A673 (cell line): ENCODE data around the gene SMYD3. TPM values are rescaled to one million over a fixed set of nuclear protein-coding genes. Genes with fewer than 3 reads are reported as not detected.

Source experiments
- BruUV-seq: library from RNA; stranded (reverse); fragments of 400-500 nt; replicated peaks from 2 replicates; lab custom pipeline; 2021; lab: Mats Ljungman, UMichigan
- CTCF ChIA-PET: fragments of 300-600 bp; sonication (Branson Sonifier 250); formaldehyde crosslinking; loops from one replicate; lab custom pipeline; 2022; ENCODE audit warnings: antibody characterized with exemption; lab: Charles Lee
- POLR2A ChIA-PET: fragments of 300-600 bp; sonication (Branson Sonifier 250); formaldehyde crosslinking; loops from one replicate; lab custom pipeline; 2022; ENCODE audit warnings: antibody characterized with exemption; ENCODE audit not compliant: low non-redundant PET; lab: Charles Lee
- DNase-seq: peaks from one replicate; pipeline ENCODE4 v3.0.0-alpha.2; 2015; ENCODE audit warnings: low spot score
- H3K27ac ChIP-seq: fragments of 200-600 bp; sonication (generic); 2 replicates; pipeline ENCODE4 v1.5.1; 2016; ENCODE audit warnings: mixed run types, low read depth, mild to moderate bottlenecking, mixed read lengths, antibody characterized with exemption, low read length; ENCODE audit not compliant: poor library complexity, severe bottlenecking
- H3K27me3 ChIP-seq: fragments of 200-600 bp; sonication (generic); replicated peaks from 2 replicates; pipeline ENCODE4 v1.6.1; 2017; ENCODE audit warnings: mixed run types, low read depth, mild to moderate bottlenecking, mixed read lengths, antibody characterized with exemption, low read length; ENCODE audit not compliant: insufficient read depth, poor library complexity
- H3K36me3 ChIP-seq: fragments of 200-600 bp; sonication (generic); 2 replicates; pipeline ENCODE4 v1.6.1; 2016; ENCODE audit warnings: mixed run types, mild to moderate bottlenecking, mixed read lengths, antibody characterized with exemption, low read length; ENCODE audit not compliant: insufficient read depth, poor library complexity, severe bottlenecking
- H3K4me1 ChIP-seq: fragments of 200-600 bp; sonication (generic); 2 replicates; pipeline ENCODE4 v1.6.1; 2017; ENCODE audit warnings: mixed run types, mild to moderate bottlenecking, mixed read lengths, antibody characterized with exemption, low read length; ENCODE audit not compliant: insufficient read depth, poor library complexity, severe bottlenecking
- H3K4me3 ChIP-seq: fragments of 200-600 bp; sonication (generic); 2 replicates; pipeline ENCODE4 v1.5.1; 2016; ENCODE audit warnings: low read depth, mixed run types, mild to moderate bottlenecking, mixed read lengths, low read length; ENCODE audit not compliant: poor library complexity, severe bottlenecking
- H3K9me3 ChIP-seq: fragments of 200-600 bp; sonication (generic); 2 replicates; pipeline ENCODE4 v1.6.1; 2016; ENCODE audit warnings: mixed run types, low read depth, mild to moderate bottlenecking, mixed read lengths, antibody characterized with exemption, low read length; ENCODE audit not compliant: poor library complexity, severe bottlenecking
- CTCF ChIP-seq: fragments of 300-800, 200-600 bp; sonication (generic); conservative IDR thresholded peaks from 2 replicates; pipeline ENCODE4 v1.5.1; 2017; ENCODE audit warnings: low read depth, mild to moderate bottlenecking, antibody characterized with exemption, low read length, moderate library complexity, mixed read lengths
- EZH2 ChIP-seq: fragments of 200-600 bp; sonication (generic); IDR thresholded peaks from 2 replicates; pipeline ENCODE4 v1.6.1; 2017; ENCODE audit warnings: borderline replicate concordance, low read depth, mild to moderate bottlenecking, mixed read lengths, antibody characterized with exemption, low read length; ENCODE audit not compliant: poor library complexity, severe bottlenecking
- intact Hi-C: fragments of 100-400 bp; cut with micrococcal nuclease; formaldehyde crosslinking; loops from one replicate; pipeline ENCODE4 v1.10.0; 2022; ENCODE audit not compliant: unreplicated experiment
- total RNA-seq: library from RNA; stranded (reverse); gene quantifications from 2 replicates; pipeline ENCODE4 v1.2.3, GENCODE V29; 2021

The SMYD3 gene
- total RNA-seq, 1 experiment from 2014 or later: 29.0 TPM

GRCh38 chr1:246078888-246079252, 428.2 kb downstream of the SMYD3 start:
- no peaks in the 10 kb centered on the region for H3K27me3 ChIP-seq
- no peak overlapping the region for H3K4me3 ChIP-seq
- TF ChIP-seq EZH2 (no peak), CTCF (no peak)
- intact Hi-C loops: no loop called here
- no peaks in the 10 kb centered on the region for H3K36me3 ChIP-seq
- ChIA-PET POLR2A (no interaction called here), CTCF (interaction anchor here (0.6 kb wide), 1 partner anchor 1320 kb away, joined by 4 read pairs; no protein-coding TSS in a partner anchor)
- no peak overlapping the region for H3K27ac ChIP-seq
- H3K9me3 ChIP-seq: peaks cover 4% of the 10 kb centered on the region
- H3K4me1 ChIP-seq: no peaks in the 10 kb centered on the region
- DNase-seq: no peak
- BruUV-seq: no TSS peak

GRCh38 chr1:246078126-246078887, 428.8 kb downstream of the SMYD3 start:
- CTCF ChIA-PET: interaction anchor here (0.6 kb wide), 1 partner anchor 1321 kb away, joined by 4 read pairs; no protein-coding TSS in a partner anchor
- intact Hi-C loops: no loop called here

GRCh38 chr1:246077476-246077875, 429.6 kb downstream of the SMYD3 start:
- no peaks in the 10 kb centered on the region for H3K27me3 ChIP-seq
- POLR2A ChIA-PET: no interaction called here
- H3K4me1 ChIP-seq: no peaks in the 10 kb centered on the region
- intact Hi-C loops: no loop called here
- CTCF ChIA-PET: no interaction called here
- H3K9me3 ChIP-seq: peaks cover 4% of the 10 kb centered on the region
- H3K36me3 ChIP-seq: no peaks in the 10 kb centered on the region
- BruUV-seq: no TSS peak
- no peak for DNase-seq
- H3K4me3 ChIP-seq: no peak overlapping the region
- TF ChIP-seq EZH2 (no peak), CTCF (no peak)
- H3K27ac ChIP-seq: no peak overlapping the region

More at GRCh38 chr1:246078126-246078887, 428.8 kb downstream of the SMYD3 start:
- peaks cover 4% of the 10 kb centered on the region for H3K9me3 ChIP-seq
- no peak for DNase-seq
- POLR2A ChIA-PET: no interaction called here
- no peaks in the 10 kb centered on the region for H3K4me1 ChIP-seq
- TF ChIP-seq CTCF (no peak), EZH2 (no peak)
- no peaks in the 10 kb centered on the region for H3K27me3 ChIP-seq
- H3K4me3 ChIP-seq: no peak overlapping the region
- H3K27ac ChIP-seq: no peak overlapping the region
- no peaks in the 10 kb centered on the region for H3K36me3 ChIP-seq
- BruUV-seq: no TSS peak
